Spleen (tissue), 11 donors: ENCODE measurements around the gene ARHGEF28. TPM values are rescaled to one million over a fixed set of nuclear protein-coding genes. Genes with fewer than 3 reads are reported as not detected.

ENCODE experiments used
- DNase-seq: peaks from one replicate; pipeline ENCODE4 v3.0.0-alpha.2; 2020
- H3K27ac ChIP-seq, 8 donors: fragments of 200-600 bp; sonication (generic) in 7 of 8; 1 replicate in 4 of 8; 2 replicates in 4 of 8; pipeline versions ENCODE4 v1.5.0 to v1.8.0; 2016 to 2021; ENCODE audit warnings: inconsistent platforms in 4 of 8, mild to moderate bottlenecking in 4 of 8, moderate library complexity in 1 of 8
- H3K27me3 ChIP-seq, 7 donors: fragments of 200-600 bp; sonication (generic) in 6 of 7; replicated peaks in 1 of 7; 1 replicate in 4 of 7; 2 replicates in 3 of 7; pipeline versions ENCODE4 v1.5.0 to v1.8.0; 2016 to 2021; ENCODE audit warnings: inconsistent platforms in 3 of 7, mild to moderate bottlenecking in 1 of 7
- H3K36me3 ChIP-seq, 6 donors: fragments of 200-600 bp; sonication (generic) in 5 of 6; 1 replicate in 4 of 6; 2 replicates in 2 of 6; pipeline versions ENCODE4 v1.5.0 to v1.8.0; 2016 to 2021; ENCODE audit warnings: inconsistent platforms in 2 of 6
- H3K4me1 ChIP-seq, 6 donors: fragments of 200-600 bp; sonication (generic) in 5 of 6; 1 replicate in 3 of 6; 2 replicates in 3 of 6; pipeline versions ENCODE4 v1.5.0 to v1.8.0; 2016 to 2021; ENCODE audit warnings: inconsistent platforms in 3 of 6
- H3K4me3 ChIP-seq, 8 donors: fragments of 200-600 bp; sonication (generic) in 7 of 8; 1 replicate in 4 of 8; 2 replicates in 4 of 8; pipeline versions ENCODE4 v1.5.0 to v1.8.0; 2016 to 2021; ENCODE audit warnings: inconsistent platforms in 4 of 8, mild to moderate bottlenecking in 4 of 8, moderate library complexity in 2 of 8
- H3K9me3 ChIP-seq, 8 donors: fragments of 200-600 bp; sonication (generic) in 7 of 8; 1 replicate in 4 of 8; 2 replicates in 4 of 8; pipeline versions ENCODE4 v1.5.0 to v1.8.0; 2016 to 2021; ENCODE audit warnings: inconsistent platforms in 4 of 8
- CTCF ChIP-seq, 11 experiments: fragments of 200-600 bp in 7 of 11; fragments of 450-650 bp in 4 of 11; sonication (generic) in 4 of 11; IDR thresholded peaks in 8 of 11; conservative IDR thresholded peaks in 3 of 11; 1 replicate in 7 of 11; 2 replicates in 4 of 11; pipeline versions ENCODE4 v1.4.0 to v1.8.0; 2016 to 2021; ENCODE audit warnings: antibody characterized with exemption in 11 of 11, inconsistent platforms in 4 of 11, mild to moderate bottlenecking in 1 of 11
- POLR2A ChIP-seq, 3 donors: fragments of 450-650 bp; IDR thresholded peaks; one replicate each; pipeline ENCODE4 v1.5.1; 2017; ENCODE audit warnings: antibody characterized with exemption in 3 of 3, mild to moderate bottlenecking in 1 of 3
- POLR2AphosphoS5 ChIP-seq, 3 donors: sonication (generic); formaldehyde crosslinking; IDR thresholded peaks; one replicate each; pipeline ENCODE4 v1.5.1; 2017; ENCODE audit warnings: antibody characterized with exemption in 3 of 3
- WGBS, 5 donors: extraction: QIAGEN DNeasy Blood & Tissue Kit in 3 of 5; methylation state at CpG; one replicate each; pipeline versions ENCODE4 v1.1.5 to v1.1.7; 2013 to 2018; 5-methylcytosine and 5-hydroxymethylcytosine counted together
- intact Hi-C: fragments of 100-400 bp; cut with DNase I; formaldehyde crosslinking; loops from one replicate; pipeline ENCODE4 v1.15.0; 2023; ENCODE audit warnings: low total_unique reads
- polyA plus RNA-seq, 3 donors: library from polyadenylated mRNA; stranded (reverse); fragments of 200-250 nt; gene quantifications; one replicate each; pipeline ENCODE4 v1.2.1, GENCODE V29; 2013
- total RNA-seq, 7 donors: library from RNA; depleted of rRNA in 3 of 7; stranded (reverse); fragments of >200 nt in 3 of 7; fragmentation: NEBNext Ultra II Directional in 4 of 7; extraction: Animal tissue kit (Norgen Biotek cat#: 25700) in 4 of 7; gene quantifications; one replicate each; pipeline versions ENCODE4 v1.1.0 to v1.2.1, GENCODE V29; 2016 to 2021
- donor health status: healthy with polysubstance abuse.
- donor health status: DM: no; HTN: no; CAD: no; lungs with moderate emphysema.
- donor health status: DM: no; HTN: no; CAD: no.
- donor health status: Bipolar disorder and iron deficiency.
- donor health status: healthy.
- donor health status: DM: no; HTN: no; CAD: no.
- donor health status: DM: yes; HTN: yes; CAD: no.

ARHGEF28 gene
- total and polyA plus RNA-seq, 10 donors, result 0.53 to 17.5 (median 8.8) TPM

- Histone ChIP-seq H3K27me3 (no peaks in the 10 kb centered on the region), H3K4me3 (no peak overlapping the region), H3K27ac (no peak overlapping the region), H3K36me3 (no peaks in the 10 kb centered on the region), H3K4me1 (no peaks in the 10 kb centered on the region), H3K9me3 (no peaks in the 10 kb centered on the region)
- 58 to 78% (median 77%) methylated on average over 8 of the region's 8 CpGs for WGBS, 5 donors
- TF ChIP-seq CTCF (IDR thresholded peaks at IDR 0.05 in 8 of 11, conservative IDR thresholded peaks at IDR 0.05 in 3 of 11), result no peak
- TF ChIP-seq POLR2A (IDR thresholded peaks at IDR 0.05), result no peak
- TF ChIP-seq POLR2AphosphoS5 (IDR thresholded peaks at IDR 0.05), result no peak
- DNase-seq, result no peak
- intact Hi-C loops, result no loop called here
These were observed 342.7 kb downstream of the ARHGEF28 start for GRCh38 chr5:73968729-73969128.

GRCh38 chr5:73969195-73970036, 343.4 kb downstream of the ARHGEF28 start:
- no peaks in the 10 kb centered on the region for H3K36me3 ChIP-seq
- 40 to 61% (median 43%) methylated on average over 5 of the region's 5 CpGs for WGBS, 5 donors
- TF ChIP-seq POLR2AphosphoS5 (IDR thresholded peaks at IDR 0.05) (no peak), CTCF (IDR thresholded peaks at IDR 0.05 in 8 of 11, conservative IDR thresholded peaks at IDR 0.05 in 3 of 11) (no peak), POLR2A (IDR thresholded peaks at IDR 0.05) (no peak)

GRCh38 chr5:73971326-73971725, 345.3 kb downstream of the ARHGEF28 start:
- DNase-seq, result no peak
- Histone ChIP-seq H3K4me3 (no peak overlapping the region), H3K27me3 (no peaks in the 10 kb centered on the region), H3K36me3 (no peaks in the 10 kb centered on the region), H3K9me3 (no peaks in the 10 kb centered on the region), H3K27ac (no peak overlapping the region), H3K4me1 (no peaks in the 10 kb centered on the region)
- intact Hi-C loops, result no loop called here
- 89 to 99% (median 95%) methylated on average over 4 of the region's 4 CpGs for WGBS, 5 donors
- TF ChIP-seq POLR2AphosphoS5 (IDR thresholded peaks at IDR 0.05) (no peak), POLR2A (IDR thresholded peaks at IDR 0.05) (no peak), CTCF (IDR thresholded peaks at IDR 0.05 in 8 of 11, conservative IDR thresholded peaks at IDR 0.05 in 3 of 11) (no peak)

More at GRCh38 chr5:73969195-73970036, 343.4 kb downstream of the ARHGEF28 start:
- no peak overlapping the region for H3K27ac ChIP-seq
- no peak overlapping the region for H3K4me3 ChIP-seq
- no peaks in the 10 kb centered on the region for H3K9me3 ChIP-seq
- H3K27me3 ChIP-seq, result no peaks in the 10 kb centered on the region
- H3K4me1 ChIP-seq, result no peaks in the 10 kb centered on the region
- intact Hi-C loops, result no loop called here
- DNase-seq, result no peak

GRCh38 chr5:73973135-73973534, 347.1 kb downstream of the ARHGEF28 start:
- Histone ChIP-seq H3K36me3 (no peaks in the 10 kb centered on the region), H3K27me3 (no peaks in the 10 kb centered on the region), H3K27ac (no peak overlapping the region), H3K4me1 (no peaks in the 10 kb centered on the region), H3K4me3 (no peak overlapping the region), H3K9me3 (no peaks in the 10 kb centered on the region)
- WGBS, 5 donors, result 87 to 96% (median 92%) methylated on average over 3 of the region's 3 CpGs
- TF ChIP-seq POLR2A (IDR thresholded peaks at IDR 0.05) (no peak), CTCF (IDR thresholded peaks at IDR 0.05 in 8 of 11, conservative IDR thresholded peaks at IDR 0.05 in 3 of 11) (no peak), POLR2AphosphoS5 (IDR thresholded peaks at IDR 0.05) (no peak)
- intact Hi-C loops, result no loop called here
- DNase-seq, result no peak
